ENCODE data around the gene PAWR. TPM values are rescaled to one million over a fixed set of nuclear protein-coding genes. Genes with fewer than 3 reads are reported as not detected.
"Not testable (repeated sequence)": the region's sequence is repeated elsewhere in the genome, so short reads cannot be mapped to it uniquely, and the experiment has no call there.

PAWR gene
- total RNA-seq, 2 experiments from 2014 or later: 10.0 to 13.4 TPM

GRCh38 chr12:79644274-79645234, 46.2 kb downstream of the PAWR start:
- Mint-ChIP-seq H3K27me3 (no peaks in the 10 kb centered on the region), H3K4me1 (no peaks in the 10 kb centered on the region), H3K4me3 (no peak overlapping the region), H3K36me3 (no peaks in the 10 kb centered on the region), H3K9me3 (no peaks in the 10 kb centered on the region), H3K27ac (no peak overlapping the region)
- DNase-seq: no peak

- DNase-seq: no peak
- Mint-ChIP-seq H3K27ac (no peak overlapping the region), H3K36me3 (no peaks in the 10 kb centered on the region), H3K4me3 (no peak overlapping the region), H3K27me3 (no peaks in the 10 kb centered on the region), H3K4me1 (no peaks in the 10 kb centered on the region), H3K9me3 (no peaks in the 10 kb centered on the region)
These were observed 46.9 kb downstream of the PAWR start for GRCh38 chr12:79643821-79644220.

- H3K27ac Mint-ChIP-seq: no peak overlapping the region
These were observed 52.3 kb downstream of the PAWR start for GRCh38 chr12:79638490-79638889.

GRCh38 chr12:79637093-79637492, 53.7 kb downstream of the PAWR start:
- Mint-ChIP-seq H3K4me1 (no peaks in the 10 kb centered on the region), H3K27ac (no peak overlapping the region), H3K27me3 (no peaks in the 10 kb centered on the region), H3K36me3 (no peaks in the 10 kb centered on the region), H3K4me3 (no peak overlapping the region), H3K9me3 (no peaks in the 10 kb centered on the region)
- DNase-seq: no peak

More at GRCh38 chr12:79638490-79638889, 52.3 kb downstream of the PAWR start:
- Mint-ChIP-seq H3K9me3 (no peaks in the 10 kb centered on the region), H3K36me3 (no peaks in the 10 kb centered on the region), H3K4me1 (no peaks in the 10 kb centered on the region), H3K27me3 (no peaks in the 10 kb centered on the region), H3K4me3 (no peak overlapping the region)
- DNase-seq: no peak

DNA sequence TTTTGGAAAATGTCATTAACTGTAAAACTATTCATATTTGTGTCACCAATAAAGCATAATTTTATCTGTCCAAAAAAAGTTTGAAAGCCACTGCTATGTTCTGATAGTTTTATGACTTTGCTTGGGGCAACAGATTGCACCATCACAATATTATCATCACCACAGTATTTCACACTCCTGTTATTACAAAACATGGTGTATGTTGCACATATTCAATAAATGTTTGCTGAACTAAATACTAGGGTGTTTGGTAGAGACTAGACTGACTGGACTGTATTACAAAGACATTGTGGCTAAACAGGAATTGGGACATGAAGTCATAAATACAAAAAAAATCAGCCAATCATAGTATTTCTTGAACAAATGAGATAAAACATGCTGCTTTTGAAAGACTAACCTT, 55.1 kb downstream of the PAWR start:
- no peaks in the 10 kb centered on the region for H3K27me3 Mint-ChIP-seq
- no peaks in the 10 kb centered on the region for H3K4me1 Mint-ChIP-seq
- no peaks in the 10 kb centered on the region for H3K36me3 Mint-ChIP-seq
- no peak overlapping the region for H3K4me3 Mint-ChIP-seq
- no peaks in the 10 kb centered on the region for H3K9me3 Mint-ChIP-seq
- DNase-seq: no peak
- H3K27ac Mint-ChIP-seq: no peak overlapping the region

- Mint-ChIP-seq H3K4me3 (no peak overlapping the region), H3K4me1 (no peaks in the 10 kb centered on the region), H3K9me3 (no peaks in the 10 kb centered on the region), H3K27me3 (no peaks in the 10 kb centered on the region), H3K27ac (no peak overlapping the region), H3K36me3 (no peaks in the 10 kb centered on the region)
- no peak for DNase-seq
These were observed 55.8 kb downstream of the PAWR start for GRCh38 chr12:79634957-79635471.

DNA sequence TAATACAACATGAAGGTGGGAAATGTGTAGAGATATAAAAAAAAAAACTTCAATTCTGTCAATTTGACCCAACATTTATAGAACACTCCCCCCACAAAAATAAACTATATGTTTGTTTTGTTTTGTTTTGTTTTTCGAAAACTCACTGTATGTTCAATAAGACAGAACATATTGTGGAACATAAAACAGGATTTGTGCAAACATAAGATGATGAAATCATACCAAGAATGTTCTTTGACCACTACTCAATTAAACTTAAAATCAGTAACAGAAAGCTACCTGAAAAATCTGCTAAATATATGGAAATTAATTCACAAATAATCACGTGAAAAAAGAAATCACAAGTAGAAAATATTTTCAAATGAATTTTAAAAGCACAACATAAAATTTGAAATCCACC, 61.2 kb downstream of the PAWR start:
- H3K4me3 Mint-ChIP-seq: no peak overlapping the region
- H3K27me3 Mint-ChIP-seq: no peaks in the 10 kb centered on the region
- peaks cover 4% of the 10 kb centered on the region for H3K9me3 Mint-ChIP-seq
- no peaks in the 10 kb centered on the region for H3K4me1 Mint-ChIP-seq
- peaks cover 2% of the 10 kb centered on the region for H3K36me3 Mint-ChIP-seq
- H3K27ac Mint-ChIP-seq: no peak overlapping the region
- no peak for DNase-seq

- not testable (repeated sequence) for DNase-seq, H3K4me1 Mint-ChIP-seq, H3K4me3 Mint-ChIP-seq, H3K36me3 Mint-ChIP-seq, H3K9me3 Mint-ChIP-seq, H3K27me3 Mint-ChIP-seq
- H3K27ac Mint-ChIP-seq: peak overlapping the region; percentile 51
These were observed 64.0 kb downstream of the PAWR start for GRCh38 chr12:79626735-79627134.

DNA sequence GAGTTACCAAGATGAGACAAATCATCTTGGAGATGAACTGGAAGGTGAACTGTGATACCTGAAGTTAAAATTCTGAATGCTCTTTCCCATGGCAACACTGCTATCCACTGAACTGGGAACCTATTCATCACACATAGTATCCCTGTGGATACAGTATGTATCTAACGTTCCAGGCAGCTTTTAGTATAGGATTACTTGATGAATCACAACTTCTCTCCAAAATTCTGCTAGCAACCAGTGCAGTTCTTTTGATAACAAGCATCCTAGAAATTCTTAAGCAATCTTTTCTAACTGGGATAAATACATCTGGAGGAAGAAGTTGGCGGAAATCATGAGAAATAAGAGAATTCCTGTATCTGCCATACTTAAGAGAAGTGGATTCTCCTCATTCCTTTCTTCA, 66.4 kb downstream of the PAWR start:
- Mint-ChIP-seq H3K27ac (no peak overlapping the region), H3K4me3 (no peak overlapping the region), H3K36me3 (peaks cover 2% of the 10 kb centered on the region), H3K27me3 (no peaks in the 10 kb centered on the region), H3K9me3 (peaks cover 4% of the 10 kb centered on the region), H3K4me1 (no peaks in the 10 kb centered on the region)
- no peak for DNase-seq

GRCh38 chr12:79619872-79620562, 70.7 kb downstream of the PAWR start:
- H3K4me3 Mint-ChIP-seq: no peak overlapping the region
- H3K9me3 Mint-ChIP-seq: no peaks in the 10 kb centered on the region
- no peaks in the 10 kb centered on the region for H3K36me3 Mint-ChIP-seq
- H3K27me3 Mint-ChIP-seq: no peaks in the 10 kb centered on the region
- H3K4me1 Mint-ChIP-seq: no peaks in the 10 kb centered on the region
- DNase-seq: no peak
- no peak overlapping the region for H3K27ac Mint-ChIP-seq

GRCh38 chr12:79618848-79619404, 71.8 kb downstream of the PAWR start:
- Mint-ChIP-seq H3K9me3 (no peaks in the 10 kb centered on the region), H3K27me3 (no peaks in the 10 kb centered on the region), H3K36me3 (no peaks in the 10 kb centered on the region), H3K4me1 (no peaks in the 10 kb centered on the region), H3K4me3 (no peak overlapping the region), H3K27ac (no peak overlapping the region)
- no peak for DNase-seq

- Mint-ChIP-seq H3K27me3 (no peaks in the 10 kb centered on the region), H3K36me3 (no peaks in the 10 kb centered on the region), H3K4me1 (no peaks in the 10 kb centered on the region), H3K27ac (no peak overlapping the region), H3K4me3 (no peak overlapping the region), H3K9me3 (no peaks in the 10 kb centered on the region)
- DNase-seq: no peak
These were observed 73.1 kb downstream of the PAWR start for GRCh38 chr12:79617696-79618095.

GRCh38 chr12:79615596-79616560, 74.9 kb downstream of the PAWR start:
- no peak overlapping the region for H3K27ac Mint-ChIP-seq

DNA sequence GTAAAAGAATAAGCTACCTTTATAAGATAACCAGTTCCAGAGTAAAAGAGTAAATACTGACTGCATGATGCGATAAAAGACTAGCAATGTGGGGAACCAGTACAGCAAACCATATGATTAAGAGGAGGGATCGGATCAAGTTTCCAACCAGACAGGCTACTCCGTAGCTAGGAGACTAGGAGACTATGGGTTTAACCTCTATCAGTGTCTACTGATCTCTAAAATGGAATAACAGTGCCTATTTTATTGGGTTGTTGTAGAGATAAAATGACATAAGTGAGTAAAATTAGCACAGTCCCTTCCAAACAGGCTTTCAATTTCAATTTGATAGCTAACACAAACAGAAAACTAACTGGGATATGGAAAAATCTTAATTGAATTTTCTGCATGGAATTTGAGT, 76.0 kb downstream of the PAWR start:
- Mint-ChIP-seq H3K9me3 (no peaks in the 10 kb centered on the region), H3K36me3 (no peaks in the 10 kb centered on the region), H3K4me1 (no peaks in the 10 kb centered on the region), H3K27me3 (no peaks in the 10 kb centered on the region), H3K4me3 (no peak overlapping the region), H3K27ac (no peak overlapping the region)
- no peak for DNase-seq

More at GRCh38 chr12:79615596-79616560, 74.9 kb downstream of the PAWR start:
- H3K36me3 Mint-ChIP-seq: no peaks in the 10 kb centered on the region
- no peaks in the 10 kb centered on the region for H3K4me1 Mint-ChIP-seq
- no peak for DNase-seq
- H3K4me3 Mint-ChIP-seq: no peak overlapping the region
- no peaks in the 10 kb centered on the region for H3K9me3 Mint-ChIP-seq
- no peaks in the 10 kb centered on the region for H3K27me3 Mint-ChIP-seq
